ENCODE measurements around the gene SLC39A12.
"Not testable (repeated sequence)": the region's sequence is repeated elsewhere in the genome, so short reads cannot be mapped to it uniquely, and the experiment has no call there.

SLC39A12 gene

GRCh38 chr10:17951868-17952371 lies at the start of gene SLC39A12:
Gene SLC39A12 (plus strand): TSS chr10:17951918. CDS start chr10:17953277, 1,359 bp downstream.
- no peak for DNase-seq

- DNase-seq: no peak
Observed at GRCh38 chr10:17904564-17904963, 47.2 kb upstream of the SLC39A12 start.

GRCh38 chr10:17905491-17905890 lies 46.2 kb upstream of the SLC39A12 start:
- no peak for DNase-seq

GRCh38 chr10:17906002-17906401 lies 45.7 kb upstream of the SLC39A12 start:
- no peak for DNase-seq

GRCh38 chr10:17907641-17908040 lies 44.1 kb upstream of the SLC39A12 start:
- DNase-seq: no peak

GRCh38 chr10:17910125-17910789 lies 41.5 kb upstream of the SLC39A12 start:
- no peak for DNase-seq

- no peak for DNase-seq
Observed at GRCh38 chr10:17912754-17913153, 39.0 kb upstream of the SLC39A12 start.

GRCh38 chr10:17913604-17914003 lies 38.1 kb upstream of the SLC39A12 start:
- DNase-seq: no peak

- DNase-seq: no peak
Observed at GRCh38 chr10:17914169-17915045, 37.3 kb upstream of the SLC39A12 start.

GRCh38 chr10:17915181-17915580 lies 36.5 kb upstream of the SLC39A12 start:
- DNase-seq: no peak

GRCh38 chr10:17918187-17918903 lies 33.4 kb upstream of the SLC39A12 start:
- DNase-seq: no peak

- DNase-seq: no peak
Observed at GRCh38 chr10:17921378-17921777, 30.3 kb upstream of the SLC39A12 start.

GRCh38 chr10:17923728-17924127 lies 28.0 kb upstream of the SLC39A12 start:
- DNase-seq: no peak

GRCh38 chr10:17943033-17943745 lies 8.5 kb upstream of the SLC39A12 start:
- no peak for DNase-seq

GRCh38 chr10:17950269-17950668 lies 1.4 kb upstream of the SLC39A12 start:
- not testable (repeated sequence) for DNase-seq

- DNase-seq: no peak
Observed at GRCh38 chr10:17950726-17951125, 992 bp upstream of the SLC39A12 start.

GRCh38 chr10:17954372-17954771 lies 2.7 kb downstream of the SLC39A12 start:
- DNase-seq: not testable (repeated sequence)

- no peak for DNase-seq
Observed at GRCh38 chr10:17954861-17955260, 3.1 kb downstream of the SLC39A12 start.

GRCh38 chr10:17958049-17958448 lies 6.3 kb downstream of the SLC39A12 start:
- DNase-seq: no peak

- no peak for DNase-seq
Observed at GRCh38 chr10:17959870-17960269, 8.2 kb downstream of the SLC39A12 start.

GRCh38 chr10:17961551-17962422 lies 10.1 kb downstream of the SLC39A12 start:
- DNase-seq: no peak

GRCh38 chr10:17963431-17963830 lies 11.7 kb downstream of the SLC39A12 start:
- no peak for DNase-seq
